GM12891 (cell line): ENCODE measurements around the gene COX8C.
A peak's percentile ranks its signal among the peaks of the same experiment; 100 is the strongest.

Source experiments
- DNase-seq: peaks from one replicate; pipeline ENCODE4 v3.0.0; 2011; ENCODE audit warnings: low spot score; ENCODE audit not compliant: insufficient read length
- FAIRE-seq: peaks from 2 replicates; lab custom pipeline; 2011; peaks lifted over from hg19 to GRCh38; lab: Jason Lieb, UNC
- PAX5 ChIP-seq: IDR thresholded peaks from 2 replicates; pipeline ENCODE4 v1.6.1; 2011; ENCODE audit warnings: low read length, moderate library complexity, mild to moderate bottlenecking; ENCODE audit not compliant: insufficient read depth, severe bottlenecking
- POLR2A ChIP-seq: IDR thresholded peaks from 2 replicates; pipeline ENCODE4 v1.6.1; 2011; ENCODE audit warnings: low read depth, low read length, control low read depth
- POLR2AphosphoS5 ChIP-seq: IDR thresholded peaks from 2 replicates; pipeline ENCODE4 v1.6.1; 2011; ENCODE audit warnings: low read depth, low read length, control low read depth
- POU2F2 ChIP-seq: IDR thresholded peaks from 2 replicates; pipeline ENCODE4 v1.6.1; 2011; ENCODE audit warnings: low read depth, mild to moderate bottlenecking, control low read depth, low read length, moderate library complexity
- SPI1 ChIP-seq: IDR thresholded peaks from 2 replicates; pipeline ENCODE4 v1.6.1; 2011; ENCODE audit warnings: low read depth, low read length, control low read depth
- TAF1 ChIP-seq: IDR thresholded peaks from 2 replicates; pipeline ENCODE4 v1.6.1; 2011; ENCODE audit warnings: low read depth, low read length, control low read depth

COX8C gene

GRCh38 chr14:93320489-93320888 lies 26.5 kb upstream of the COX8C start:
- FAIRE-seq (peak; percentile 38), DNase-seq (no peak)
- no peak for TF ChIP-seq SPI1
- no peak for TF ChIP-seq POLR2AphosphoS5
- no peak for TF ChIP-seq PAX5
- no peak for TF ChIP-seq TAF1
- no peak for TF ChIP-seq POU2F2
- TF ChIP-seq POLR2A: no peak

- DNase-seq: no peak
- TF ChIP-seq POLR2A (no peak), TAF1 (no peak), PAX5 (no peak), POU2F2 (no peak), SPI1 (no peak), POLR2AphosphoS5 (no peak)
- no peak for FAIRE-seq
Measured at GRCh38 chr14:93322929-93323599, 23.9 kb upstream of the COX8C start.

- TF ChIP-seq POLR2AphosphoS5 (no peak), SPI1 (peak; percentile 41)
- no peak for FAIRE-seq
- no peak for DNase-seq
Measured at GRCh38 chr14:93323600-93324174, 23.3 kb upstream of the COX8C start.

- DNase-seq (no peak), FAIRE-seq (no peak)
- TF ChIP-seq POLR2AphosphoS5 (no peak), TAF1 (no peak), PAX5 (no peak), POU2F2 (no peak), SPI1 (no peak), POLR2A (no peak)
Measured at GRCh38 chr14:93326196-93326595, 20.8 kb upstream of the COX8C start.

- FAIRE-seq: no peak
- no peak for DNase-seq
- no peak for TF ChIP-seq SPI1
Measured at GRCh38 chr14:93328546-93328945, 18.4 kb upstream of the COX8C start.

GRCh38 chr14:93329965-93330608 lies 16.9 kb upstream of the COX8C start:
- FAIRE-seq (peak; percentile 54), DNase-seq (no peak)
- TF ChIP-seq POLR2AphosphoS5 (no peak), SPI1 (no peak), TAF1 (no peak), POLR2A (no peak), PAX5 (no peak), POU2F2 (no peak)

GRCh38 chr14:93330609-93331000 lies 16.4 kb upstream of the COX8C start:
- no peak for FAIRE-seq
- TF ChIP-seq POU2F2 (no peak), PAX5 (no peak), TAF1 (no peak), POLR2A (no peak), SPI1 (no peak), POLR2AphosphoS5 (no peak)
- DNase-seq: no peak

- FAIRE-seq (no peak), DNase-seq (no peak)
- TF ChIP-seq PAX5 (no peak), TAF1 (no peak), SPI1 (no peak), POU2F2 (no peak), POLR2AphosphoS5 (no peak), POLR2A (no peak)
Measured at GRCh38 chr14:93331002-93331727, 15.8 kb upstream of the COX8C start.

- peak; percentile 20 for FAIRE-seq
- no peak for TF ChIP-seq POLR2A
- DNase-seq: no peak
Measured at GRCh38 chr14:93331728-93332396, 15.1 kb upstream of the COX8C start.
